Endodermal cell (in vitro differentiated cells): ENCODE measurements around the gene LRMDA. TPM values are rescaled to one million over a fixed set of nuclear protein-coding genes. Genes with fewer than 3 reads are reported as not detected.

Experiments
- DNase-seq: peaks from one replicate; pipeline ENCODE4 v3.0.0-alpha.2; 2017
- H3K27ac ChIP-seq: 2 replicates; pipeline ENCODE4 v1.5.1; 2013; ENCODE audit warnings: mild to moderate bottlenecking, low read depth, low read length, moderate library complexity
- H3K27me3 ChIP-seq: 2 replicates; pipeline ENCODE4 v1.6.1; 2013; ENCODE audit warnings: mild to moderate bottlenecking, low read length, moderate library complexity; ENCODE audit not compliant: insufficient read depth, control insufficient read depth, poor library complexity, severe bottlenecking
- H3K36me3 ChIP-seq: 2 replicates; pipeline ENCODE4 v1.7.0; 2013; ENCODE audit warnings: mild to moderate bottlenecking, low read length, moderate library complexity; ENCODE audit not compliant: control insufficient read depth, insufficient read depth
- H3K4me1 ChIP-seq: one replicate; pipeline ENCODE4 v1.7.0; 2013; ENCODE audit warnings: low read length; ENCODE audit not compliant: control insufficient read depth, insufficient read depth
- H3K4me3 ChIP-seq: 2 replicates; pipeline ENCODE4 v1.5.1; 2013; ENCODE audit warnings: mild to moderate bottlenecking, low read length, moderate library complexity
- H3K9ac ChIP-seq: 2 replicates; pipeline ENCODE4 v1.6.1; 2013; ENCODE audit warnings: mild to moderate bottlenecking, low read length, moderate library complexity; ENCODE audit not compliant: poor library complexity, severe bottlenecking; ENCODE audit errors: extremely low read depth
- H3K9me3 ChIP-seq: 2 replicates; pipeline ENCODE4 v1.6.1; 2013; ENCODE audit warnings: mild to moderate bottlenecking, low read length, moderate library complexity; ENCODE audit not compliant: control insufficient read depth
- H3K27ac Mint-ChIP-seq: 2 replicates; pipeline ENCODE4 v1.8.0; 2020; ENCODE audit warnings: mixed read lengths
- H3K27me3 Mint-ChIP-seq: 2 replicates; pipeline ENCODE4 v1.8.0; 2021; ENCODE audit warnings: mild to moderate bottlenecking, mixed read lengths; ENCODE audit not compliant: insufficient read depth
- H3K36me3 Mint-ChIP-seq: 2 replicates; pipeline ENCODE4 v1.8.0; 2020; ENCODE audit warnings: low read depth, mixed read lengths
- H3K4me1 Mint-ChIP-seq: 2 replicates; pipeline ENCODE4 v1.8.0; 2020; ENCODE audit warnings: mixed read lengths
- H3K4me3 Mint-ChIP-seq: 2 replicates; pipeline ENCODE4 v1.8.0; 2020; ENCODE audit warnings: mild to moderate bottlenecking, moderate library complexity, mixed read lengths
- H3K9me3 Mint-ChIP-seq: 2 replicates; pipeline ENCODE4 v1.8.0; 2020; ENCODE audit warnings: mild to moderate bottlenecking, mixed read lengths
- CTCF ChIP-seq: fragments of 200-600 bp; sonication (generic); conservative IDR thresholded peaks from 2 replicates; pipeline ENCODE4 v1.5.0; 2021; ENCODE audit warnings: antibody characterized with exemption, mild to moderate bottlenecking
- WGBS, 2 experiments: methylation state at CpG; one replicate each; pipeline versions ENCODE4 v1.1.5 to v1.1.7; 2013; ENCODE audit warnings: missing lambda C conversion rate in 2 of 2, mixed read lengths in 1 of 2; ENCODE audit not compliant: insufficient coverage in 1 of 2, insufficient read length in 1 of 2; 5-methylcytosine and 5-hydroxymethylcytosine counted together
- total RNA-seq, 2 donors: library from RNA; stranded (reverse); fragmentation: NEBNext Ultra II Directional in 1 of 2; extraction: Animal tissue kit (Norgen Biotek cat#: 25700) in 1 of 2; gene quantifications; 2 replicates in 1 of 2; 3 replicates in 1 of 2; pipeline ENCODE4 v1.2.1, GENCODE V29; 2021

The LRMDA gene
- total RNA-seq, 2 donors from 2014 or later = 1.7 to 5.1 TPM

DNA sequence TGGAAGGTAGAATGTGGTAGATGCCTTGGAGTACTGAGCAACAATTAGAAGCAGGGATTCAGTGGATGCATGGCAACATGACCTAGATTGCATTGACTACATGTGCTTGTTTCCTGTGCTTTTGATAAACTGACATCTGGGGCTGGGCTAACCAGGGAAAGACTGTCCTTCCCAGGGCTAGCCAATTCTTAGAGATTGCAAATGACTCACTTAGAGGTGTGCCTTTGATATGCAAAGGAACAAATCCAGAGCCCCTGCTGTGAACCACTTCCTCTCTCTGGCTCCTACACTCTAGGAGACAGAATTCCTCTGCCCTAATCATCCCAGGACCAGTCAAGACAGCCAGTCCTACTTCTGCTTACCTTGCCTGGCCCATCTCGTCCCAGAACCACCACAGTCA is 651.5 kb downstream of the LRMDA start:
- TF ChIP-seq CTCF = no peak
- Mint-ChIP-seq H3K9me3 (no peaks in the 10 kb centered on the region), H3K27ac (peak overlapping the region; percentile 82), H3K4me1 (peaks cover 12% of the 10 kb centered on the region), H3K4me3 (no peak overlapping the region), H3K27me3 (no peaks in the 10 kb centered on the region), H3K36me3 (no peaks in the 10 kb centered on the region)
- Histone ChIP-seq H3K9me3 (no peaks in the 10 kb centered on the region), H3K36me3 (no peaks in the 10 kb centered on the region), H3K27me3 (no peaks in the 10 kb centered on the region), H3K4me3 (no peak overlapping the region), H3K9ac (no peak overlapping the region), H3K4me1 (no peaks in the 10 kb centered on the region), H3K27ac (no peak overlapping the region)
- WGBS, 2 experiments = 0 to 23% methylated on average over 1 of the region's 1 CpG
- peak; percentile 96 for DNase-seq

DNA sequence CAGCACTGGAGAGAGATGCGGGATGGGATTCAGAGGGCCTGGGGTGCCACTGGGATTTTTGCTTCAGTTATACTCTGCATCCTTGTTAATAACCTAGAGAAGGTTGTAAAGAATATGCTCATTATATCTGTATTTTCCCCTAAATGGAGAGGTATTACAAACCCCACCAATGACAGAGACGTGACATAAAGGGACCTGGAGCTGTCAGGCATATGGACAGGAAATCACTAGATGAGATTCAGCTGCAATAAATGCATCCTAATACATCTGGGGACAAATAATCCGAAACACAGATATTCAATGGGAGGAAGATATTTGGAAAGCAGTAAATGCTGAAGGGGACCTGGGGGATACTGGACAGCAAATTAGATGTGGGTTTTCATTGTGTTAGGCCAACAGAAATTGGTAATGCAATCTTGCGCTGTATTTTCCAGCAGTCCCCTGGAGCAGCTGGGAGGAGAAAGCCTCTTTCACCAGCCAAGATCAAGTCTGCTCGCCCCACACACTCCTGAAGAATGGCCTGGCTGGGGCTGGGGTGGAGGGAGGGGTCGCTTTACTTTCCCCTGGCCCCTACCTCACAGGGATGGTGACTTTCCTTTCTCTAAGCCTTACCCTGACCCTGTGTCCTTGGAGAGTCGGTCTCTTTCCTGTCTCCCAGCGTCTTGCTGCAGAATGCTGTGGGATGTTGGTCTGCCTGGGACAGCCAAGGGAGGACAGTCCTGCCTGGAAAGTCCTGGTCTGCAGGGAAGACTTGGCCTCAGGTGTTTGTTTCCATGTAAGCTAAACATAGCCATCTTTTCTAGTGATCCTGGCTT is 653.8 kb downstream of the LRMDA start:
- DNase-seq = no peak
- no peak for TF ChIP-seq CTCF
- H3K4me3 Mint-ChIP-seq = no peak overlapping the region
- no peak overlapping the region for H3K4me3 ChIP-seq
- peaks cover 12% of the 10 kb centered on the region for H3K4me1 Mint-ChIP-seq
- no peaks in the 10 kb centered on the region for H3K4me1 ChIP-seq
- H3K9me3 Mint-ChIP-seq = no peaks in the 10 kb centered on the region
- H3K9ac ChIP-seq = no peak overlapping the region
- no peaks in the 10 kb centered on the region for H3K9me3 ChIP-seq
- no peaks in the 10 kb centered on the region for H3K36me3 ChIP-seq
- peaks cover 4% of the 10 kb centered on the region for H3K27me3 Mint-ChIP-seq
- no peaks in the 10 kb centered on the region for H3K36me3 Mint-ChIP-seq
- no peak overlapping the region for H3K27ac Mint-ChIP-seq
- 90 to 100% methylated on average over 3 to 8 of the region's 8 CpGs for WGBS, 2 experiments
- no peak overlapping the region for H3K27ac ChIP-seq
- H3K27me3 ChIP-seq = no peaks in the 10 kb centered on the region

- H3K9me3 ChIP-seq = no peaks in the 10 kb centered on the region
- no peak for TF ChIP-seq CTCF
- no peak overlapping the region for H3K27ac ChIP-seq
- H3K27ac Mint-ChIP-seq = no peak overlapping the region
- no peaks in the 10 kb centered on the region for H3K36me3 Mint-ChIP-seq
- no peaks in the 10 kb centered on the region for H3K4me1 ChIP-seq
- no peak overlapping the region for H3K9ac ChIP-seq
- peaks cover 12% of the 10 kb centered on the region for H3K4me1 Mint-ChIP-seq
- no peak overlapping the region for H3K4me3 ChIP-seq
- H3K27me3 ChIP-seq = no peaks in the 10 kb centered on the region
- H3K27me3 Mint-ChIP-seq = peaks cover 4% of the 10 kb centered on the region
- WGBS, 2 experiments = 89 to 95% methylated on average over 2 to 4 of the region's 4 CpGs
- DNase-seq = no peak
- H3K4me3 Mint-ChIP-seq = no peak overlapping the region
- no peaks in the 10 kb centered on the region for H3K9me3 Mint-ChIP-seq
- H3K36me3 ChIP-seq = no peaks in the 10 kb centered on the region
These were observed 654.4 kb downstream of the LRMDA start for GRCh38 chr10:76085817-76086167.
